GM23338 (cell line): ENCODE measurements around the gene CLSTN1. TPM values are rescaled to one million over a fixed set of nuclear protein-coding genes. Genes with fewer than 3 reads are reported as not detected.

Experiments
- ATAC-seq: fragments of 200-7000 bp; cut with Tn5 transposase; 3 replicates; pipeline ENCODE4 v1.9.1; 2020
- DNase-seq: peaks from one replicate; pipeline ENCODE4 v3.0.0-alpha.2; 2015; ENCODE audit warnings: low spot score
- H2AFZ ChIP-seq: fragments of 200-600 bp; sonication (generic); 2 replicates; pipeline ENCODE4 v1.8.0; 2016; ENCODE audit warnings: antibody characterized with exemption, mild to moderate bottlenecking, moderate library complexity
- H3F3A ChIP-seq: fragments of 200-600 bp; sonication (generic); replicated peaks from 2 replicates; pipeline ENCODE4 v1.8.0; 2017; ENCODE audit warnings: antibody characterized with exemption, mixed run types, low read depth
- H3K27ac ChIP-seq: fragments of 200-600 bp; sonication (generic); 2 replicates; pipeline ENCODE4 v1.6.1; 2016; ENCODE audit warnings: low read depth
- H3K27me3 ChIP-seq: fragments of 200-600 bp; sonication (generic); 2 replicates; pipeline ENCODE4 v1.8.0; 2016; ENCODE audit warnings: mild to moderate bottlenecking, mixed run types, moderate library complexity; ENCODE audit not compliant: insufficient read depth
- H3K36me3 ChIP-seq: fragments of 200-600 bp; sonication (generic); 2 replicates; pipeline ENCODE4 v1.8.0; 2016; ENCODE audit warnings: mild to moderate bottlenecking; ENCODE audit not compliant: insufficient read depth
- H3K4me1 ChIP-seq: fragments of 200-600 bp; sonication (generic); 2 replicates; pipeline ENCODE4 v1.8.0; 2016; ENCODE audit warnings: mild to moderate bottlenecking, moderate library complexity; ENCODE audit not compliant: insufficient read depth
- H3K4me2 ChIP-seq: fragments of 200-600 bp; sonication (generic); 2 replicates; pipeline ENCODE4 v1.7.1; 2017; ENCODE audit warnings: mixed run types
- H3K4me3 ChIP-seq: fragments of 200-600 bp; sonication (generic); 2 replicates; pipeline ENCODE4 v1.6.1; 2016; ENCODE audit warnings: mixed run types
- H3K79me2 ChIP-seq: fragments of 200-600 bp; sonication (generic); replicated peaks from 2 replicates; pipeline ENCODE4 v1.8.0; 2017; ENCODE audit warnings: mild to moderate bottlenecking; ENCODE audit not compliant: insufficient read depth
- H3K9me2 ChIP-seq: fragments of 200-600 bp; sonication (generic); 2 replicates; pipeline ENCODE4 v1.8.0; 2017; ENCODE audit not compliant: insufficient read depth
- H4K20me1 ChIP-seq: fragments of 200-600 bp; sonication (generic); replicated peaks from 2 replicates; pipeline ENCODE4 v1.8.0; 2017; ENCODE audit warnings: mild to moderate bottlenecking; ENCODE audit not compliant: insufficient read depth
- H3K27ac Mint-ChIP-seq: 2 replicates; pipeline ENCODE4 v1.8.0; 2020; ENCODE audit warnings: inconsistent platforms, mild to moderate bottlenecking, moderate library complexity, mixed read lengths
- H3K27me3 Mint-ChIP-seq: 3 replicates; pipeline ENCODE4 v1.8.0; 2022; ENCODE audit warnings: low read depth, mild to moderate bottlenecking, moderate library complexity, mixed read lengths, inconsistent platforms; ENCODE audit not compliant: insufficient read depth, poor library complexity
- H3K36me3 Mint-ChIP-seq: 3 replicates; pipeline ENCODE4 v1.8.0; 2021; ENCODE audit warnings: low read depth, mild to moderate bottlenecking, inconsistent platforms, moderate library complexity, mixed read lengths
- H3K4me1 Mint-ChIP-seq: 3 replicates; pipeline ENCODE4 v1.8.0; 2020; ENCODE audit warnings: mild to moderate bottlenecking, inconsistent platforms, mixed read lengths
- H3K4me3 Mint-ChIP-seq: 3 replicates; pipeline ENCODE4 v1.8.0; 2021; ENCODE audit warnings: moderate library complexity, mild to moderate bottlenecking, inconsistent platforms, mixed read lengths
- H3K9me3 Mint-ChIP-seq: 3 replicates; pipeline ENCODE4 v1.8.0; 2020; ENCODE audit warnings: moderate library complexity, mild to moderate bottlenecking, inconsistent platforms, mixed read lengths
- CREB1 ChIP-seq: fragments of 250-450 bp; sonication (Bioruptor Pico); IDR thresholded peaks from 2 replicates; pipeline ENCODE4 v1.5.0; 2020; ENCODE audit warnings: low read depth, mild to moderate bottlenecking, moderate library complexity
- EZH2phosphoT487 ChIP-seq: fragments of 200-600 bp; sonication (generic); IDR thresholded peaks from one replicate; pipeline ENCODE4 v1.8.1; 2018; ENCODE audit warnings: antibody characterized with exemption; ENCODE audit not compliant: unreplicated experiment
- JUNB ChIP-seq: IDR thresholded peaks from one replicate; pipeline ENCODE4 v1.6.1; 2016; ENCODE audit warnings: antibody characterized with exemption; ENCODE audit not compliant: unreplicated experiment
- STAT1 ChIP-seq: IDR thresholded peaks from one replicate; pipeline ENCODE4 v1.6.1; 2016; ENCODE audit warnings: antibody characterized with exemption; ENCODE audit not compliant: unreplicated experiment
- polyA plus RNA-seq: library from polyadenylated mRNA; unstranded; fragments of >200 nt; fragmentation: Nextera tagmentation; extraction: Ambion mirVana; gene quantifications from 2 replicates; pipeline ENCODE4 v1.2.1, GENCODE V29; 2016
- total RNA-seq: library from RNA; depleted of rRNA; stranded (reverse); fragments of >200 nt; shearing (Covaris generic); gene quantifications from 2 replicates; pipeline ENCODE4 v1.2.3, GENCODE V29; 2014
- TF ChIP-seq, protein P1 (sequence below): fragments of 250-450 bp; sonication (Bioruptor Pico); IDR thresholded peaks from 2 replicates; pipeline ENCODE4 v1.5.0; 2020; ENCODE audit warnings: mild to moderate bottlenecking, moderate library complexity
- TF ChIP-seq, protein P2 (sequence below): IDR thresholded peaks from 2 replicates; pipeline ENCODE4 v1.6.1; 2016; ENCODE audit warnings: antibody characterized with exemption
- TF ChIP-seq, protein P3 (sequence below), 2 experiments: fragments of 200-600 bp in 1 of 2; sonication (generic) in 1 of 2; conservative IDR thresholded peaks; 2 replicates each; pipeline versions ENCODE4 v1.5.1 to v1.6.1; 2016 to 2017; ENCODE audit warnings: antibody characterized with exemption in 2 of 2, low read depth in 2 of 2, mild to moderate bottlenecking in 2 of 2, moderate library complexity in 1 of 2
- TF ChIP-seq, protein P4 (sequence below): IDR thresholded peaks from one replicate; pipeline ENCODE4 v1.6.1; 2018; ENCODE audit warnings: antibody characterized with exemption; ENCODE audit not compliant: unreplicated experiment

Gene CLSTN1
- total and polyA plus RNA-seq, 2 experiments from 2014 or later: 38.5 to 66.2 TPM

DNA sequence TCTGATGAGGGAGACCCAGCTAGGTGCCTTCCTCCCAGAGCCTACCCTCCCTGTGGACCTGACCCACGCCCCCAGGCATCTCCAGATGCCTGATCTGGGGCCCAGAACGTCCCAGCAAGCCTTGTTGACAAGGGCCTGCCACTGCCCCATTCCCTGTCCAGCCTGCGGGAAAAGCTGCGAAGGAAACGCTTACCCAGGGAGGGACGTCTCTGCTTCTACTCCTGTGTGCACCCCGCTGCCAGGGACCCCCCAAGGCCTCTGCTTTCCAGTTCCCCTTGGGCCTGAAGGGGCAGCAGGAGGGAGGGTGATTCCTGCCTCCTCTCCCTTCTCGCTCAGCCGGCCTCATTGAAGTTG lies 11.6 kb upstream of the CLSTN1 start (continued):
- TF ChIP-seq, protein P1, sequence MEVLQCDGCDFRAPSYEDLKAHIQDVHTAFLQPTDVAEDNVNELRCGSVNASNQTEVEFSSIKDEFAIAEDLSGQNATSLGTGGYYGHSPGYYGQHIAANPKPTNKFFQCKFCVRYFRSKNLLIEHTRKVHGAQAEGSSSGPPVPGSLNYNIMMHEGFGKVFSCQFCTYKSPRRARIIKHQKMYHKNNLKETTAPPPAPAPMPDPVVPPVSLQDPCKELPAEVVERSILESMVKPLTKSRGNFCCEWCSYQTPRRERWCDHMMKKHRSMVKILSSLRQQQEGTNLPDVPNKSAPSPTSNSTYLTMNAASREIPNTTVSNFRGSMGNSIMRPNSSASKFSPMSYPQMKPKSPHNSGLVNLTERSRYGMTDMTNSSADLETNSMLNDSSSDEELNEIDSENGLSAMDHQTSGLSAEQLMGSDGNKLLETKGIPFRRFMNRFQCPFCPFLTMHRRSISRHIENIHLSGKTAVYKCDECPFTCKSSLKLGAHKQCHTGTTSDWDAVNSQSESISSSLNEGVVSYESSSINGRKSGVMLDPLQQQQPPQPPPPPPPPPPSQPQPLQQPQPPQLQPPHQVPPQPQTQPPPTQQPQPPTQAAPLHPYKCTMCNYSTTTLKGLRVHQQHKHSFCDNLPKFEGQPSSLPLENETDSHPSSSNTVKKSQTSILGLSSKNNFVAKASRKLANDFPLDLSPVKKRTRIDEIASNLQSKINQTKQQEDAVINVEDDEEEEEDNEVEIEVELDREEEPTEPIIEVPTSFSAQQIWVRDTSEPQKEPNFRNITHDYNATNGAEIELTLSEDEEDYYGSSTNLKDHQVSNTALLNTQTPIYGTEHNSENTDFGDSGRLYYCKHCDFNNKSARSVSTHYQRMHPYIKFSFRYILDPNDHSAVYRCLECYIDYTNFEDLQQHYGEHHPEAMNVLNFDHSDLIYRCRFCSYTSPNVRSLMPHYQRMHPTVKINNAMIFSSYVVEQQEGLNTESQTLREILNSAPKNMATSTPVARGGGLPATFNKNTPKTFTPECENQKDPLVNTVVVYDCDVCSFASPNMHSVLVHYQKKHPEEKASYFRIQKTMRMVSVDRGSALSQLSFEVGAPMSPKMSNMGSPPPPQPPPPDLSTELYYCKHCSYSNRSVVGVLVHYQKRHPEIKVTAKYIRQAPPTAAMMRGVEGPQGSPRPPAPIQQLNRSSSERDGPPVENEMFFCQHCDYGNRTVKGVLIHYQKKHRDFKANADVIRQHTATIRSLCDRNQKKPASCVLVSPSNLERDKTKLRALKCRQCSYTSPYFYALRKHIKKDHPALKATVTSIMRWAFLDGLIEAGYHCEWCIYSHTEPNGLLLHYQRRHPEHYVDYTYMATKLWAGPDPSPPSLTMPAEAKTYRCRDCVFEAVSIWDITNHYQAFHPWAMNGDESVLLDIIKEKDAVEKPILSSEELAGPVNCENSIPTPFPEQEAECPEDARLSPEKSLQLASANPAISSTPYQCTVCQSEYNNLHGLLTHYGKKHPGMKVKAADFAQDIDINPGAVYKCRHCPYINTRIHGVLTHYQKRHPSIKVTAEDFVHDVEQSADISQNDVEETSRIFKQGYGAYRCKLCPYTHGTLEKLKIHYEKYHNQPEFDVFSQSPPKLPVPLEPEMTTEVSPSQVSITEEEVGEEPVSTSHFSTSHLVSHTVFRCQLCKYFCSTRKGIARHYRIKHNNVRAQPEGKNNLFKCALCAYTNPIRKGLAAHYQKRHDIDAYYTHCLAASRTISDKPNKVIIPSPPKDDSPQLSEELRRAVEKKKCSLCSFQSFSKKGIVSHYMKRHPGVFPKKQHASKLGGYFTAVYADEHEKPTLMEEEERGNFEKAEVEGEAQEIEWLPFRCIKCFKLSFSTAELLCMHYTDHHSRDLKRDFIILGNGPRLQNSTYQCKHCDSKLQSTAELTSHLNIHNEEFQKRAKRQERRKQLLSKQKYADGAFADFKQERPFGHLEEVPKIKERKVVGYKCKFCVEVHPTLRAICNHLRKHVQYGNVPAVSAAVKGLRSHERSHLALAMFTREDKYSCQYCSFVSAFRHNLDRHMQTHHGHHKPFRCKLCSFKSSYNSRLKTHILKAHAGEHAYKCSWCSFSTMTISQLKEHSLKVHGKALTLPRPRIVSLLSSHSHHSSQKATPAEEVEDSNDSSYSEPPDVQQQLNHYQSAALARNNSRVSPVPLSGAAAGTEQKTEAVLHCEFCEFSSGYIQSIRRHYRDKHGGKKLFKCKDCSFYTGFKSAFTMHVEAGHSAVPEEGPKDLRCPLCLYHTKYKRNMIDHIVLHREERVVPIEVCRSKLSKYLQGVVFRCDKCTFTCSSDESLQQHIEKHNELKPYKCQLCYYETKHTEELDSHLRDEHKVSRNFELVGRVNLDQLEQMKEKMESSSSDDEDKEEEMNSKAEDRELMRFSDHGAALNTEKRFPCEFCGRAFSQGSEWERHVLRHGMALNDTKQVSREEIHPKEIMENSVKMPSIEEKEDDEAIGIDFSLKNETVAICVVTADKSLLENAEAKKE (CRISPR knock-in tag): no peak
- no peak for TF ChIP-seq STAT1
- TF ChIP-seq, protein P2, sequence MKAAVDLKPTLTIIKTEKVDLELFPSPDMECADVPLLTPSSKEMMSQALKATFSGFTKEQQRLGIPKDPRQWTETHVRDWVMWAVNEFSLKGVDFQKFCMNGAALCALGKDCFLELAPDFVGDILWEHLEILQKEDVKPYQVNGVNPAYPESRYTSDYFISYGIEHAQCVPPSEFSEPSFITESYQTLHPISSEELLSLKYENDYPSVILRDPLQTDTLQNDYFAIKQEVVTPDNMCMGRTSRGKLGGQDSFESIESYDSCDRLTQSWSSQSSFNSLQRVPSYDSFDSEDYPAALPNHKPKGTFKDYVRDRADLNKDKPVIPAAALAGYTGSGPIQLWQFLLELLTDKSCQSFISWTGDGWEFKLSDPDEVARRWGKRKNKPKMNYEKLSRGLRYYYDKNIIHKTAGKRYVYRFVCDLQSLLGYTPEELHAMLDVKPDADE: no peak
- TF ChIP-seq, protein P3, sequence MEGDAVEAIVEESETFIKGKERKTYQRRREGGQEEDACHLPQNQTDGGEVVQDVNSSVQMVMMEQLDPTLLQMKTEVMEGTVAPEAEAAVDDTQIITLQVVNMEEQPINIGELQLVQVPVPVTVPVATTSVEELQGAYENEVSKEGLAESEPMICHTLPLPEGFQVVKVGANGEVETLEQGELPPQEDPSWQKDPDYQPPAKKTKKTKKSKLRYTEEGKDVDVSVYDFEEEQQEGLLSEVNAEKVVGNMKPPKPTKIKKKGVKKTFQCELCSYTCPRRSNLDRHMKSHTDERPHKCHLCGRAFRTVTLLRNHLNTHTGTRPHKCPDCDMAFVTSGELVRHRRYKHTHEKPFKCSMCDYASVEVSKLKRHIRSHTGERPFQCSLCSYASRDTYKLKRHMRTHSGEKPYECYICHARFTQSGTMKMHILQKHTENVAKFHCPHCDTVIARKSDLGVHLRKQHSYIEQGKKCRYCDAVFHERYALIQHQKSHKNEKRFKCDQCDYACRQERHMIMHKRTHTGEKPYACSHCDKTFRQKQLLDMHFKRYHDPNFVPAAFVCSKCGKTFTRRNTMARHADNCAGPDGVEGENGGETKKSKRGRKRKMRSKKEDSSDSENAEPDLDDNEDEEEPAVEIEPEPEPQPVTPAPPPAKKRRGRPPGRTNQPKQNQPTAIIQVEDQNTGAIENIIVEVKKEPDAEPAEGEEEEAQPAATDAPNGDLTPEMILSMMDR (conservative IDR thresholded peaks at IDR 0.05; ENCODE audit: low read depth in 2 of 2): no peak
- TF ChIP-seq EZH2phosphoT487: no peak

DNA sequence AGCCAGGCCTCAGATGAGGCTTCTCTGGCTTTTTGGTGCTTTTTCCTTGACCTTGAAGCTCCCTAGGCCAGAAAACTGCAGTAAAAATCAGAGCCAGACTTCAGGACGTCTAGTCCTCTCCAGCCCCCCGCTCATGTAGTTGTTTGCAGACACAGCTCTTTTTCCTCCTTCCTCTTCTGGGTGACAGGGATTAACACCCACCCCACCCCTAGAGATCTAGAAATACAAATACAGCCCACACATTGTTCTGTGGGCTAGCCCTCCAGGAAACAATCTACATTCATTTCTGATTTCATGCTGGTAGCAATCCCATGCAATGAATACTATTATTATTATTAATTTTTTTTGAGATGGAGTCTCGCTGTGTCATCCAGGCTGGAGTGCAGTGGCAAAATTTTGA lies 9.9 kb upstream of the CLSTN1 start:
- ATAC-seq: no peak
- no peaks in the 10 kb centered on the region for H3K36me3 ChIP-seq
- Mint-ChIP-seq H3K27me3 (peaks cover 13% of the 10 kb centered on the region), H3K36me3 (no peaks in the 10 kb centered on the region; the same call in 2 of the 3 replicates), H3K4me3 (no peak overlapping the region), H3K4me1 (peaks cover 13% of the 10 kb centered on the region), H3K9me3 (no peaks in the 10 kb centered on the region; the same call in 2 of the 3 replicates), H3K27ac (no peak overlapping the region)
- H3F3A ChIP-seq: 0 out of 2 replicates have a peak, but pooled peaks cover 3% of the 10 kb centered on the region
- H3K9me2 ChIP-seq: no peaks in the 10 kb centered on the region
- no peaks in the 10 kb centered on the region for H3K27me3 ChIP-seq
- H3K4me2 ChIP-seq: no peak overlapping the region
- no peak overlapping the region for H2AFZ ChIP-seq
- H3K27ac ChIP-seq: no peak overlapping the region
- no peaks in the 10 kb centered on the region for H3K79me2 ChIP-seq
- H3K4me3 ChIP-seq: no peak overlapping the region
- DNase-seq: no peak
- peaks cover 7% of the 10 kb centered on the region; the same call in 1 of the 2 replicates for H3K4me1 ChIP-seq
- H4K20me1 ChIP-seq: no peaks in the 10 kb centered on the region
- no peak for TF ChIP-seq CREB1
- no peak for TF ChIP-seq JUNB
- TF ChIP-seq, protein P4, sequence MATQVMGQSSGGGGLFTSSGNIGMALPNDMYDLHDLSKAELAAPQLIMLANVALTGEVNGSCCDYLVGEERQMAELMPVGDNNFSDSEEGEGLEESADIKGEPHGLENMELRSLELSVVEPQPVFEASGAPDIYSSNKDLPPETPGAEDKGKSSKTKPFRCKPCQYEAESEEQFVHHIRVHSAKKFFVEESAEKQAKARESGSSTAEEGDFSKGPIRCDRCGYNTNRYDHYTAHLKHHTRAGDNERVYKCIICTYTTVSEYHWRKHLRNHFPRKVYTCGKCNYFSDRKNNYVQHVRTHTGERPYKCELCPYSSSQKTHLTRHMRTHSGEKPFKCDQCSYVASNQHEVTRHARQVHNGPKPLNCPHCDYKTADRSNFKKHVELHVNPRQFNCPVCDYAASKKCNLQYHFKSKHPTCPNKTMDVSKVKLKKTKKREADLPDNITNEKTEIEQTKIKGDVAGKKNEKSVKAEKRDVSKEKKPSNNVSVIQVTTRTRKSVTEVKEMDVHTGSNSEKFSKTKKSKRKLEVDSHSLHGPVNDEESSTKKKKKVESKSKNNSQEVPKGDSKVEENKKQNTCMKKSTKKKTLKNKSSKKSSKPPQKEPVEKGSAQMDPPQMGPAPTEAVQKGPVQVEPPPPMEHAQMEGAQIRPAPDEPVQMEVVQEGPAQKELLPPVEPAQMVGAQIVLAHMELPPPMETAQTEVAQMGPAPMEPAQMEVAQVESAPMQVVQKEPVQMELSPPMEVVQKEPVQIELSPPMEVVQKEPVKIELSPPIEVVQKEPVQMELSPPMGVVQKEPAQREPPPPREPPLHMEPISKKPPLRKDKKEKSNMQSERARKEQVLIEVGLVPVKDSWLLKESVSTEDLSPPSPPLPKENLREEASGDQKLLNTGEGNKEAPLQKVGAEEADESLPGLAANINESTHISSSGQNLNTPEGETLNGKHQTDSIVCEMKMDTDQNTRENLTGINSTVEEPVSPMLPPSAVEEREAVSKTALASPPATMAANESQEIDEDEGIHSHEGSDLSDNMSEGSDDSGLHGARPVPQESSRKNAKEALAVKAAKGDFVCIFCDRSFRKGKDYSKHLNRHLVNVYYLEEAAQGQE: no peak
- TF ChIP-seq, protein P3 (conservative IDR thresholded peaks at IDR 0.05; ENCODE audit: low read depth in 2 of 2): no peak
- no peak for TF ChIP-seq STAT1
- TF ChIP-seq EZH2phosphoT487: no peak
